ENCODE measurements around the gene JARID2.
A peak's percentile ranks its signal among the peaks of the same experiment; 100 is the strongest.

JARID2 gene

GRCh38 chr6:15516923-15517560, 271.2 kb downstream of the JARID2 start:
- no peak for TF ChIP-seq SPI1 (IDR thresholded peaks at IDR 0.05; ENCODE audit: low read depth, low read length)
- TF ChIP-seq POLR2A (IDR thresholded peaks at IDR 0.05; ENCODE audit: low read depth, low read length), result no peak
- no peak for TF ChIP-seq POLR2AphosphoS5 (IDR thresholded peaks at IDR 0.05; ENCODE audit: low read depth, low read length)
- no peak for TF ChIP-seq TAF1 (IDR thresholded peaks at IDR 0.05; ENCODE audit: low read depth, low read length)
- no peak for TF ChIP-seq PAX5 (IDR thresholded peaks at IDR 0.05; ENCODE audit: insufficient read depth, low read length, severe bottlenecking)
- no peak for TF ChIP-seq POU2F2 (IDR thresholded peaks at IDR 0.05; ENCODE audit: low read depth, low read length)
- no peak for DNase-seq (ENCODE audit: insufficient read length, low spot score)
- no peak for FAIRE-seq

DNA sequence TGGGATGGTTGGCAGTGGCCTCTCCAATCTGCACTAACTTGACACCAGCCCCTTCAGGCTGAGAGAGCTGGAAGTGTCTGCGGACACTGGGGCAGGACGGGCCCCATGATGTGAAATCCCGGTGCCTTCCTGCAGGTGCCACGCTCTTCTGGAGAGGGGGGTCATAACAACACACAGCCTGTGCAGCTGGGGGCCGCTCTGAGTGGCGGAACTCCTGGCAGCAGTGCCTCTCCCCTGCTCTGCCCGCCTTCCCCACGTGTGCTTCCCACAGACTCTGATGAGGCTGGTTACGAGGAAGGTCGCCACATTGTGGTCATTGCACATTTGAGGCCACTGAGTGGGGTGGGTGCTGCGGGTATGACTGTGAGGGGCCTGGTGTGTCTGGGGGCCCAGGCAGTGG, 271.7 kb downstream of the JARID2 start:
- no peak for TF ChIP-seq POLR2AphosphoS5 (IDR thresholded peaks at IDR 0.05; ENCODE audit: low read depth, low read length)
- no peak for TF ChIP-seq TAF1 (IDR thresholded peaks at IDR 0.05; ENCODE audit: low read depth, low read length)
- no peak for TF ChIP-seq SPI1 (IDR thresholded peaks at IDR 0.05; ENCODE audit: low read depth, low read length)
- TF ChIP-seq POU2F2 (IDR thresholded peaks at IDR 0.05; ENCODE audit: low read depth, low read length), result no peak
- no peak for TF ChIP-seq POLR2A (IDR thresholded peaks at IDR 0.05; ENCODE audit: low read depth, low read length)
- TF ChIP-seq PAX5 (IDR thresholded peaks at IDR 0.05; ENCODE audit: insufficient read depth, low read length, severe bottlenecking), result no peak
- FAIRE-seq (no peak), DNase-seq (ENCODE audit: insufficient read length, low spot score) (no peak)

GRCh38 chr6:15518057-15518456, 272.2 kb downstream of the JARID2 start:
- DNase-seq (ENCODE audit: insufficient read length, low spot score) (no peak), FAIRE-seq (no peak)
- no peak for TF ChIP-seq POU2F2 (IDR thresholded peaks at IDR 0.05; ENCODE audit: low read depth, low read length)
- no peak for TF ChIP-seq TAF1 (IDR thresholded peaks at IDR 0.05; ENCODE audit: low read depth, low read length)
- no peak for TF ChIP-seq SPI1 (IDR thresholded peaks at IDR 0.05; ENCODE audit: low read depth, low read length)
- TF ChIP-seq PAX5 (IDR thresholded peaks at IDR 0.05; ENCODE audit: insufficient read depth, low read length, severe bottlenecking), result no peak
- no peak for TF ChIP-seq POLR2AphosphoS5 (IDR thresholded peaks at IDR 0.05; ENCODE audit: low read depth, low read length)
- TF ChIP-seq POLR2A (IDR thresholded peaks at IDR 0.05; ENCODE audit: low read depth, low read length), result no peak

DNA sequence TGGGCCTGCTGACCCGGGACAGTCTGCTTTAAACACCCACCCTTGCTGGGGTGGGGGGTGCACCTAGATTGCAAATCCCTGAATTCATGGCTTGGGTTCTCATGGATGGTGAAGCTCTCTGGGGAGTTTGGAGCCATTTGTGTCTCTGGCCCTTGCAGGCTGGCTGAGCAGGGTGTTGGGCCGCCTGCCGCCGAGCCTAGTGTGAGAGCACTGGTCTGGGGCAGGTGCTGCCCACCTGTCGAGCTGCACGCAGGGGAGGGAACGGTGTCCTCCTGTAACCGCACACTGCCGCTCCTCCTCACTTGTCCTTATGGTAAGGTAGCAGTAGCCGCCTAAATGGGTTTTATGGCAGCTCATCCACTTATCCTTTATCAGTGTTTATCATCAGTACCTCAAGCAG, 273.0 kb downstream of the JARID2 start:
- DNase-seq (ENCODE audit: insufficient read length, low spot score) (no peak), FAIRE-seq (no peak)
- no peak for TF ChIP-seq TAF1 (IDR thresholded peaks at IDR 0.05; ENCODE audit: low read depth, low read length)
- TF ChIP-seq POLR2AphosphoS5 (IDR thresholded peaks at IDR 0.05; ENCODE audit: low read depth, low read length), result no peak
- TF ChIP-seq SPI1 (IDR thresholded peaks at IDR 0.05; ENCODE audit: low read depth, low read length), result no peak
- no peak for TF ChIP-seq PAX5 (IDR thresholded peaks at IDR 0.05; ENCODE audit: insufficient read depth, low read length, severe bottlenecking)

DNA sequence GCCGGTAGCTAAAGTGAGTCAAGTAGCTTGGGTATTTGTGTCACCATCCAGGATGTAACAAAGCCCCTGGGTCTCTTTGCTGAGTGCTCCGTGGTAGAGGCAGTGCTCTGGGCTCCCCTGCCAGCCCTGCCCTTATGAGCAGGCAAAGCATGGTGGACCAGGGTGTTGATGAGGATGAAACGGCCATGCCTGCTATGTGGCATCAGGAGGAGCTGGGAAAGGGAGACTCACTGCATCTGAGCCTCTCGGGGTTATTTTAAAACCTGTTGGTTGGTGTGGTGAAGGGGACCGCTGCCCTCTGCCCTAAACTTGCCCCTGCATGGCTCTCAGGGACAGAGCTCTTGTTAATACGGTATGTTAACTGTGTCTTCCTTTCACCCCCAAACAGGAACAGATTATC, 273.8 kb downstream of the JARID2 start:
- TF ChIP-seq POLR2AphosphoS5 (IDR thresholded peaks at IDR 0.05; ENCODE audit: low read depth, low read length) (no peak), PAX5 (IDR thresholded peaks at IDR 0.05; ENCODE audit: insufficient read depth, low read length, severe bottlenecking) (no peak), POLR2A (IDR thresholded peaks at IDR 0.05; ENCODE audit: low read depth, low read length) (no peak), POU2F2 (IDR thresholded peaks at IDR 0.05; ENCODE audit: low read depth, low read length) (no peak), TAF1 (IDR thresholded peaks at IDR 0.05; ENCODE audit: low read depth, low read length) (no peak), SPI1 (IDR thresholded peaks at IDR 0.05; ENCODE audit: low read depth, low read length) (no peak)
- DNase-seq (ENCODE audit: insufficient read length, low spot score) (no peak), FAIRE-seq (no peak)

DNA sequence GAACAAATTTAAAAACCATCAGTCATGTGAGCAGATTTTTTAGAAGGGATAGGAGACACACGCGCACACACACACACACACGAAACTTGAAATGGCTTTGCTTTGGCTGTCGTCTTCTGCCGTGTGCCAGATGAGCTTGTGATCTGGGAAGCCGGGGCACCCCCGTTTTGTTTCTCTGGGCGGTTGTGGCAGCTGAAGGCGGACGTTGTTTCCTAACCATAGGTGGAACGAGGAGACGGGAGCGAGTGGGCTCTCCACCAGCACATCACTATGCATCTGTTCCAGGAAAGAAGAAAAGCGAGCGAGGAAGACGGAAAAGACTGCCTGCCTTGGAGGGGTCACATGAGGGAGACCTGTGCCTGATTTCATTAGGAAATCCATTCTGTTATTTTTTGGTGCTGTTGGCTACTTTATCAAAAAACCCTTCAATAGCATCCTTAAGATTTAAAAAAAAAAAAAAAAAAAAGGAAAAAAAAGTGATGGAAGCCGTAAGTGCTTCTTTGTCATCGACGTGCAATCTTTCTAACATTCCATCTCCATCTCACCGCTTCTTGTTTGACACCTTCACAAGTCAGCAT, 274.8 kb downstream of the JARID2 start:
- FAIRE-seq (no peak), DNase-seq (ENCODE audit: insufficient read length, low spot score) (no peak)
- TF ChIP-seq POU2F2 (IDR thresholded peaks at IDR 0.05; ENCODE audit: low read depth, low read length) (no peak), SPI1 (IDR thresholded peaks at IDR 0.05; ENCODE audit: low read depth, low read length) (no peak), TAF1 (IDR thresholded peaks at IDR 0.05; ENCODE audit: low read depth, low read length) (no peak), POLR2AphosphoS5 (IDR thresholded peaks at IDR 0.05; ENCODE audit: low read depth, low read length) (no peak), PAX5 (IDR thresholded peaks at IDR 0.05; ENCODE audit: insufficient read depth, low read length, severe bottlenecking) (no peak), POLR2A (IDR thresholded peaks at IDR 0.05; ENCODE audit: low read depth, low read length) (no peak)

DNA sequence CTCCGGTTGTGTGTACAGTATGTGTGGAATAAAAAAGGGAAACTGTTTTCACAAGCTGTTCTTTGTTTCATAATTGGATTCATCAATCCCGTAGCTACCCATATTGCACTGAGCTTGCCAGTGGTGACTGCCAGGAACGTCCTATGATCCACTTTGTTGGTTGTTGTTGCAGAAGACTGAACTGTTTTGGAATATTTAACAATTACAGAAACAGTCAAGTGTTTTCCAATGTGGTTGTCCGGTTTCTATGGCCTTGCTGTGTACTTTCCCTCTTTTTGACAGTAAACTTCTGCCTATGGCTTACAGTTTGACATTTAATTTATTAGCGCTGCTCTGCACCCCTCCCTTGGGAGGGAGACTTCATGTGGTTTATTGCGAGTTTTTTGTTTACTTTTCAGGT, 275.7 kb downstream of the JARID2 start:
- DNase-seq (ENCODE audit: insufficient read length, low spot score) (no peak), FAIRE-seq (no peak)
- TF ChIP-seq PAX5 (IDR thresholded peaks at IDR 0.05; ENCODE audit: insufficient read depth, low read length, severe bottlenecking) (no peak), POLR2AphosphoS5 (IDR thresholded peaks at IDR 0.05; ENCODE audit: low read depth, low read length) (no peak), SPI1 (IDR thresholded peaks at IDR 0.05; ENCODE audit: low read depth, low read length) (no peak), POU2F2 (IDR thresholded peaks at IDR 0.05; ENCODE audit: low read depth, low read length) (no peak), POLR2A (IDR thresholded peaks at IDR 0.05; ENCODE audit: low read depth, low read length) (no peak; the same call in 1 of the 2 replicates), TAF1 (IDR thresholded peaks at IDR 0.05; ENCODE audit: low read depth, low read length) (no peak)

GRCh38 chr6:15522026-15522425, 276.2 kb downstream of the JARID2 start:
- no peak for TF ChIP-seq PAX5 (IDR thresholded peaks at IDR 0.05; ENCODE audit: insufficient read depth, low read length, severe bottlenecking)
- TF ChIP-seq POLR2A (IDR thresholded peaks at IDR 0.05; ENCODE audit: low read depth, low read length), result peak; percentile 0; the same call in 1 of the 2 replicates
- no peak for TF ChIP-seq SPI1 (IDR thresholded peaks at IDR 0.05; ENCODE audit: low read depth, low read length)
- no peak for FAIRE-seq
- no peak for DNase-seq (ENCODE audit: insufficient read length, low spot score)

GRCh38 chr6:15522427-15522826, 276.6 kb downstream of the JARID2 start:
- no peak for DNase-seq (ENCODE audit: insufficient read length, low spot score)
- TF ChIP-seq SPI1 (IDR thresholded peaks at IDR 0.05; ENCODE audit: low read depth, low read length) (no peak), POLR2A (IDR thresholded peaks at IDR 0.05; ENCODE audit: low read depth, low read length) (peak; percentile 11; the same call in 1 of the 2 replicates)
- FAIRE-seq, result no peak
